ENCODE results near the gene DRD2.

The DRD2 gene

GRCh38 chr11:113440816-113441215, 34.4 kb downstream of the DRD2 start:
- DNase-seq, result no peak

DNA sequence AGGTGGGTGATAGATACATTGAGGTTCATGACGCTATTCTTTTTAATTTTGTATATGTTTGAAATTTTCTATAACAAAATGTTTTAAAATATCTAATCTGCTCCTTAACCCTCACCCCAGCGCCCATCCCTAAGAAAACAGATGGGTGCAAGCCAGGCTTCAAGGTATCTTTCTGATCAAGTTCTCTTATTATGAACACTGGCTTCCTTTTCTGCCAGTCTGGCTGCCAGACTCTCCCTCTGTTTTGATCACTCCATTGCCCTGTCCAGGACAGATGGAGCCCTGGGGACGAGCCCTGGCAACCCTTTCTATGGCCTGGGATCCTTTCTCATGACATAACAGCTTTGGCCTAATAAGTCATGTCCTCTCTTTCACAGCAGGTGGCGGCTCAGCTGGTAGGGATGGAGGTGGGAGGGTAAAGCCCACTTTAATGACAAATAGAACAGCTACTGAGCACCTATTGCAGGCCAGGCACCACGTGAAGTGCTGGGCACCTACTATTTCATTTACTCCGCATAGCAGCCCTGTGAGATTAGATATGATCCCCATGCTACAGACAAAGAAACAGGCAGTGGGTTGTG, 38.4 kb downstream of the DRD2 start:
- DNase-seq, result no peak

DNA sequence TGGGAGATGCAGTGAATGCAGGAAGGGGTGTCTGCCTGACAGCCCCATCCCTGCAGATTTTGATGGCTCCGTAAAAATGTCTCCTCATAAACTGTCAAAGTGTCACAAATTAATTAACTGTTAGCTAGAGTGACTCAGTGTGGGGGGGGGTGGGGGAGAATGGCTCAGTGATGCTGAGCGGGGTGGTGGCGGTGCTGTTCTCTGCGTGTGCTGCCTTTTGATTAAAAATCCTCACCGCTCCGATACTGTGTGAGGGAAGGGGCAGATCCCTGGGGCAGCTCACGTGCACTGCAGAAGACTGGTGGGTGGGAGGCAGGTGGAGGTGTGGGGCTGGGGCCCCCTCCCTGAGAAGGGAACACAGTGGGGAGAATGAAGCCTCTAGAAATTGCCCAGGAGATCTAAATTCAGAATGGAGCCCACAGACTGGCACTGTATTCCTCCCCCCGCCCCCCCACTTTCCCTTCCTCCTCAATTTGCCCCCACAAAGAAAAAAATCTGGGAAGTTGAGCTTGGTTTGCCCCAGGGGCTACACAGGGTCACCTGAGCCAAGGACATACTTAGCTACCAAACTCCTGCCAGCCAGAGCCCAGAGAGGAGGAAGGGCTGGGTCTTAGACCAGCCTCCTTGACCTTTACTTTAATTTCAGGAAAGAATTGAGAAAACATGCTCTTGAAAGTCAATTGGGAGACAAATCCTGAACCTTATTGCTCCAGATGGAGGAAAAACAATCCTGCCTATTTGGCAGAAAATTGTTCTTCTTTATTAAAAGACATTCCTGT, 39.8 kb downstream of the DRD2 start:
- DNase-seq, result no peak

DNA sequence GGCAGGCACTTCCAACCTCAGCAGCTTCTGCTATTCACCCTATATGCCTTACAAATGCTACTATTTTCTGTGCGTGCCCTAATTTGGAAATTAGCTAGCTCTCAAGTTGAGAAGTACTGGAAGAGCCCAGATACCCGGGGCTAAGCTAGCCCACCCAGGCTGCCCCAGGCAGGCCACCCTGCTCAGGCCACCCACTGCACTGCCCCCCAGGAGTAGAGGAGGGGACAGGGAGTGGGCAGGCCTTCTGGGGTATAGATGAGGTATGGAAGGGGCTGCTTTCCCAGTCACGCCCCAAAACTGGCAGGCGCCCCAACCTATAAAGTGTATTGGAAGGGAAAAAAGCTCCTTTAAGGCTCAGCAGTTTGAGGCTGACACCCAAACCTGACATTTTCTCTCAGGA, 43.5 kb downstream of the DRD2 start:
- no peak for DNase-seq

- DNase-seq, result no peak
Observed at GRCh38 chr11:113426686-113427085, 48.5 kb downstream of the DRD2 start.

DNA sequence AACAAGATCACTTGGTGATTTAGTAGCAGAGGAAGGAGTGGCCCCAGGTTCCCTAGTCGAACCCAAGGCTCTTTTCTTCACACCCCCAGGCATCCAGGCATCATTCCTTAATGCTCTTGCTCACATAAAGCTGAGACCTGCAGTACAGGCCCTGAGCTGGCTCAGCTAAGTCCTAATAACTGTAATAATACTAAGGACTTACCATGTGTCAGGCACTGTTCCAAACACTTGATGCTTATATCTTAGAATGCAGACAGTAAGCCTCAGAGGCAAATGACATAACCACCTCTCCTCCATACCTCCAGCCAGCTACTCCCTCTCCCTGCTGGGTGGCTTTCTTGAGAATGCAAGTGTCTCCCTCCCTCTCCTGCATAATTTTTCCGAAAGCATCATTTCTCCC, 54.4 kb downstream of the DRD2 start:
- DNase-seq, result no peak

GRCh38 chr11:113419454-113420003, 55.7 kb downstream of the DRD2 start:
- DNase-seq, result no peak

DNA sequence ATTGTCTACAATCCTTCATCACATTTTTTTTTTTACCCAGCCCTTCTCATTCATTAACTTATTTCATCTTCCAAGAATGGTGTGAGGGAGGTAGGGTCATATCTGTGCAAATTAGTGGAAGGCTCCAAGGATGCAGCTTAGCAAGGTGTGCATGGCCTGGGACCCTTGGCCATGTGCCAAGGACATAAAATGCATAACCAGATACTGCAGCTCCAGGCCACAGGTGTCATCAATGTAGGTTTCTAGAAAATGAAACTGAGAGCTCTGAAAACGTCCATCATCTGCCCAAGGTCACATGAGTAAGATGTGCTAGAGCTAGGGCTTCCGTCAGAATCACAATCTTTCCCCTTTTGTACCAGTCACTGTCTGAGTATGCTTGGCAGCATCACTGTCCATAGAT, 57.8 kb downstream of the DRD2 start:
- no peak for DNase-seq

- no peak for DNase-seq
Observed at GRCh38 chr11:113415343-113415742, 59.9 kb downstream of the DRD2 start.

GRCh38 chr11:113412675-113413074, 62.5 kb downstream of the DRD2 start:
- DNase-seq, result no peak

GRCh38 chr11:113411536-113411935, 63.7 kb downstream of the DRD2 start:
- no peak for DNase-seq

- no peak for DNase-seq
Observed at GRCh38 chr11:113410414-113411135, 64.6 kb downstream of the DRD2 start.

DNA sequence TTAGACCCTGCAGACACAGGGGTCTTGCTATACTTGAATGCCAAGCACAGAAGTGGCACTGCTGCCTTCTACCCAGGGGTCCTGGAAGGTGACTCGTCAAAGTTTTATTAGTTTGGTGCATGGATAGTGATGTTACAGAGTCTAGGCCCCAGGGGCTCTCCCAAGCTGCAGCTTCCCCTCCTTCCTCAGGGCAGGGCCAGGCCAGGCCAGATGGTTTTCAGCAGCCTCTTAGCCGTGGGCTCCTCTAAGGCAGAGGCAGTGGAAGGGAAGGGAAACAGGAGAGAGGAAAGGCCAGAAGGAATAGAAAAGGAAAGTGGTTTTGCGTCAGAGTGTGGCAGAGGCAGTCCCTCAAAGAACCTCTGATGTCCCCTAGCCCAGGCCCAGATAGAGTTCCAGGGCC, 65.7 kb downstream of the DRD2 start:
- no peak for DNase-seq

- no peak for DNase-seq
Observed at GRCh38 chr11:113408887-113409286, 66.3 kb downstream of the DRD2 start.

DNA sequence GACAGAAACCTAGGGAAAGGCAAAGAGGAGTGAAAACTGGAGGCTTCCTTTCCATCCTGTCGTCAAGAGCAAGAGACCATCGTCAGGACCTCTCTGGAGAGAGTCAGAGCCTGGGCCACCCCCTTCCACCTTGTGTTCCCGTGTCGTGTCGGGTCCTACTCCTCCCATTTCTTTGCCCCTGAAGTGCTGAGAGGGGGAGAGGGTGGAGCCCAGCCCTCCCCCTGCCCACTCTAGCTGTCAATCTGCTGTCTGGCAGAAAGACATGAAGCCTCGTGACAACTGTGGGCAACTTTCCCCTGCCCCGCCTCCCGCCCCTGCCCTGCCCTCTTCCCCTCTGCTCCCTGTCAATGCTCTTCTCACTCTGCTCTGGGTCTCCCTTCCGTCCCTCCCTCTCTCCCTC, 67.0 kb downstream of the DRD2 start:
- no peak for DNase-seq

DNA sequence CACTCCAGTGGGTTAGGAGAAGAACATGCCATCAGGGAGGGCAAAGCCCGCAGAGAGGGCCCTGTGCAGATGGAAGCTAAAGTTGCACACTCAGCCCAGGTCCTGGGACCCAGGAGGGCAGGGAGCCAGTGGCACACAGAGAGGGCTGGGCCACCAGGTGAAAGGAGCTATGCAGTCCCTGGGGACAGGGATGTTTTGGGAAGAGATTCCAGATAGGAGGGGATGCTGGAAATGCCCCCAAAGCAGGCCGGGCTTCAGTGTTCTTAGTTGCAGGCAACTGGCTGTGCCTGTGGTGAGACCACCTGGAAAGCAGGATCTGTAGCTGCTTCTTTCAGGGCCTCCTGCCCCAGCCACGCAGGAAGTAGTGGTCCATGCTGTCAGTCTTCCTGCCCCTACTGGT, 68.0 kb downstream of the DRD2 start:
- DNase-seq, result no peak

- DNase-seq, result no peak
Observed at GRCh38 chr11:113405724-113406478, 69.3 kb downstream of the DRD2 start.

GRCh38 chr11:113404859-113405430, 70.3 kb downstream of the DRD2 start:
- DNase-seq, result no peak

DNA sequence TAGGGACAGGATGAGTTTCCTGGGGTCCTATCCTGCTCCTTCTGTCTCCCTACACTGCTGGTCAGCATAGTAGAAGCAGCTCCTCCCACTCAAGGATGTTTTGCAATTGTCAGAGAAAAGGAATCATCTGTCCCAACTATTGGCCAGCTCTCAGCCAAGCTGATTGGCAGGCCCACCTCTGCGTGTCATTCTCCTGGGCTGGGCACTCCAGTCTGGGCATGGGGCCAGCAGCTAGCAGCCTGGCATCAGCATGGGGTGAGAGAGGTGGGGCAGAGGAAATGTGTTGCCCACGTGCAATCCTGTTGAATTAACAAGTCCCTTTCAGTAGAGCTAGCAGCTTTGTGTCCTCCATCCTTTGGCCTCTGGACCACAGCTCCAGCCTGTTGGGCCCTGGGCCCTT, 73.5 kb downstream of the DRD2 start:
- peak; percentile 76 for DNase-seq

DNA sequence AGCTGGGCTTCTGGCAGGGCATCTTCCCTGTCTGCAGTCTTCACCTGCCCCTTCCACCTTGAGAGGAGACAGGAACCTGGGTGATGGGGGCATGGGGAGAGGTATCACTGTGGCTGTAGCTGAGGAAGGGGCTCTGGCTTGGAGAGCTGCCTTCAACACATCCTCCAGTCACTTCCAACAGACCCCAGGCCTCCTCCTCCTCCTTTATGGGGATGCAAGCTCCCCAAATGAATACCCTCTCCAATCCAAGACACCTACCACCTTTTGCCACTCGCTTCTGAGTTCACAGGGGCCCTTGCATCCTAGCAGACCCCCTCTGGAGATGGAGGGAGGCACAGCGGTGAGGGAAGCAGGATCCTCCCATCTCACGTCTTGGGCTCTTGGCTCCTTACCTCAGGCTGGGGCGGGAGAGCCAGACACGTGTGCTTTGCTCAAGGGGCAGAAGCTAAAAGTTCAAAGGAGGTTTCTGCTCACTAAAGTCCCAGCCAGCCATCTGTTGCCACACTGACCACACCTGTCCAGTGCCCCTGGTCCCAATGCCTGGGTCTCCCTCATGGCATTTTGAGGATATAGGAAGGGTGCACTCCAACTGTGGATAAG, 74.5 kb downstream of the DRD2 start:
- DNase-seq, result no peak

- DNase-seq, result no peak
Observed at GRCh38 chr11:113398669-113399430, 76.3 kb downstream of the DRD2 start.

- DNase-seq, result no peak
Observed at GRCh38 chr11:113397821-113398220, 77.4 kb downstream of the DRD2 start.

All from hematopoietic multipotent progenitor cell treated with erythropoietin and hydrocortisone succinate and interleukin-3 and kit ligand, for 4 days (in vitro differentiated cells).